HG03342 (cell line): Measurements from ENCODE around the gene PRPF38A.

Source experiments
- ATAC-seq: cut with Tn5 transposase; IDR thresholded peaks from one replicate; pipeline ENCODE4 v1.9.1; 2021; ENCODE audit warnings: mild to moderate bottlenecking, moderate library complexity; ENCODE audit not compliant: unreplicated experiment

Gene PRPF38A

GRCh38 chr1:52460694-52461093 lies 56.3 kb downstream of the PRPF38A start:
- no peak for ATAC-seq

GRCh38 chr1:52461821-52462220 lies 57.4 kb downstream of the PRPF38A start:
- no peak for ATAC-seq

GRCh38 chr1:52463891-52464290 lies 59.5 kb downstream of the PRPF38A start:
- no peak for ATAC-seq

- no peak for ATAC-seq
Observed at GRCh38 chr1:52469108-52469507, 64.7 kb downstream of the PRPF38A start.
